Astrocyte (in vitro differentiated cells and primary cell): ENCODE measurements around the gene ZMYM4. TPM values are rescaled to one million over a fixed set of nuclear protein-coding genes. Genes with fewer than 3 reads are reported as not detected.

ENCODE experiments used
- DNase-seq: peaks from one replicate; pipeline ENCODE4 v3.0.0-alpha.2; 2010; ENCODE audit warnings: low read depth
- FAIRE-seq: peaks from 2 replicates; lab custom pipeline; 2011; peaks lifted over from hg19 to GRCh38; lab: Jason Lieb, UNC
- H2AFZ ChIP-seq: 2 replicates; pipeline ENCODE4 v1.6.0; 2012; ENCODE audit warnings: low read depth, low read length, inconsistent platforms
- H3K27ac ChIP-seq: 2 replicates; pipeline ENCODE4 v1.5.1; 2011; ENCODE audit warnings: low read depth, low read length, inconsistent platforms
- H3K27me3 ChIP-seq: 2 replicates; pipeline ENCODE4 v1.6.0; 2011; ENCODE audit warnings: low read length, inconsistent platforms; ENCODE audit not compliant: insufficient read depth
- H3K36me3 ChIP-seq: 2 replicates; pipeline ENCODE4 v1.5.1; 2011; ENCODE audit warnings: low read length, inconsistent platforms; ENCODE audit not compliant: insufficient read depth
- H3K4me1 ChIP-seq: 2 replicates; pipeline ENCODE4 v1.5.1; 2011; ENCODE audit warnings: low read length, inconsistent platforms; ENCODE audit not compliant: insufficient read depth
- H3K4me2 ChIP-seq: 2 replicates; pipeline ENCODE4 v1.6.0; 2012; ENCODE audit warnings: low read length, inconsistent platforms
- H3K4me3 ChIP-seq: 2 replicates; pipeline ENCODE4 v1.5.1; 2011; ENCODE audit warnings: low read depth, mild to moderate bottlenecking, low read length, inconsistent platforms; ENCODE audit not compliant: insufficient read depth
- H3K79me2 ChIP-seq: 2 replicates; pipeline ENCODE4 v1.6.0; 2012; ENCODE audit warnings: mild to moderate bottlenecking, low read length, inconsistent platforms; ENCODE audit not compliant: insufficient read depth
- H3K9ac ChIP-seq: 2 replicates; pipeline ENCODE4 v1.6.0; 2012; ENCODE audit warnings: mild to moderate bottlenecking, low read length, inconsistent platforms
- H3K9me3 ChIP-seq: 2 replicates; pipeline ENCODE4 v1.5.1; 2012; ENCODE audit warnings: low read depth, mild to moderate bottlenecking, low read length, inconsistent platforms; ENCODE audit not compliant: insufficient read depth
- H4K20me1 ChIP-seq: 2 replicates; pipeline ENCODE4 v1.6.0; 2012; ENCODE audit warnings: low read length, inconsistent platforms; ENCODE audit not compliant: insufficient read depth
- H3K27ac Mint-ChIP-seq: one replicate; pipeline ENCODE4 v1.8.0; 2021; ENCODE audit warnings: mild to moderate bottlenecking, mixed read lengths; ENCODE audit not compliant: unreplicated experiment
- H3K27me3 Mint-ChIP-seq: one replicate; pipeline ENCODE4 v1.8.0; 2021; ENCODE audit warnings: low read depth, mixed read lengths; ENCODE audit not compliant: unreplicated experiment
- H3K36me3 Mint-ChIP-seq: one replicate; pipeline ENCODE4 v1.8.0; 2021; ENCODE audit warnings: low read depth, mixed read lengths; ENCODE audit not compliant: unreplicated experiment
- H3K4me1 Mint-ChIP-seq: one replicate; pipeline ENCODE4 v1.8.0; 2021; ENCODE audit warnings: low read depth, mixed read lengths; ENCODE audit not compliant: unreplicated experiment
- H3K4me3 Mint-ChIP-seq: one replicate; pipeline ENCODE4 v1.8.0; 2021; ENCODE audit warnings: mild to moderate bottlenecking, moderate library complexity, mixed read lengths; ENCODE audit not compliant: unreplicated experiment
- H3K9me3 Mint-ChIP-seq: one replicate; pipeline ENCODE4 v1.8.0; 2021; ENCODE audit warnings: mild to moderate bottlenecking, mixed read lengths; ENCODE audit not compliant: unreplicated experiment
- CTCF ChIP-seq: IDR thresholded peaks from 2 replicates; pipeline ENCODE4 v1.5.1; 2011; ENCODE audit warnings: low read depth, mild to moderate bottlenecking, inconsistent platforms, low read length, moderate library complexity; ENCODE audit not compliant: insufficient read depth
- EZH2 ChIP-seq: IDR thresholded peaks from 2 replicates; pipeline ENCODE4 v1.6.1; 2012; ENCODE audit warnings: mild to moderate bottlenecking, low read length, inconsistent platforms; ENCODE audit not compliant: insufficient read depth
- total RNA-seq: library from RNA; stranded (reverse); gene quantifications from 2 replicates; pipeline ENCODE4 v1.2.1, GENCODE V29; 2021

ZMYM4 gene
- total RNA-seq, 1 donor from 2014 or later: 65.5 TPM

- peak overlapping the region; percentile 87 for H3K27ac Mint-ChIP-seq
- TF ChIP-seq EZH2: no peak
- TF ChIP-seq CTCF: no peak
- DNase-seq (no peak), FAIRE-seq (no peak)
- peak overlapping the region; percentile 85 for H3K27ac ChIP-seq
- H3K79me2 ChIP-seq: peaks cover 57% of the 10 kb centered on the region
- H3K9ac ChIP-seq: peak overlapping the region; percentile 95
- peak overlapping the region; percentile 77 for H3K4me3 ChIP-seq
- peaks cover 22% of the 10 kb centered on the region for H4K20me1 ChIP-seq
- H3K36me3 Mint-ChIP-seq: peaks cover 3% of the 10 kb centered on the region
- peak overlapping the region; percentile 51 for H2AFZ ChIP-seq
- H3K9me3 ChIP-seq: no peaks in the 10 kb centered on the region
- no peaks in the 10 kb centered on the region for H3K27me3 ChIP-seq
- H3K9me3 Mint-ChIP-seq: no peaks in the 10 kb centered on the region
- peaks cover 3% of the 10 kb centered on the region for H3K4me1 ChIP-seq
- H3K27me3 Mint-ChIP-seq: no peaks in the 10 kb centered on the region
- H3K4me2 ChIP-seq: peak overlapping the region; percentile 91
- H3K4me1 Mint-ChIP-seq: peaks cover 15% of the 10 kb centered on the region
- H3K4me3 Mint-ChIP-seq: peak overlapping the region; percentile 95
- H3K36me3 ChIP-seq: no peaks in the 10 kb centered on the region
These were observed 886 bp downstream of the ZMYM4 start for GRCh38 chr1:35269201-35269988.

GRCh38 chr1:35269989-35270289 lies 1.4 kb downstream of the ZMYM4 start:
- Histone ChIP-seq H2AFZ (no peak overlapping the region), H3K27me3 (no peaks in the 10 kb centered on the region), H3K27ac (no peak overlapping the region), H3K79me2 (peaks cover 63% of the 10 kb centered on the region), H3K4me2 (peak overlapping the region; percentile 91), H3K9ac (peak overlapping the region; percentile 95), H3K4me3 (peak overlapping the region; percentile 77), H3K9me3 (no peaks in the 10 kb centered on the region), H3K36me3 (no peaks in the 10 kb centered on the region), H4K20me1 (peaks cover 22% of the 10 kb centered on the region), H3K4me1 (peaks cover 3% of the 10 kb centered on the region)
- TF ChIP-seq CTCF (no peak), EZH2 (no peak)
- FAIRE-seq: no peak
- H3K4me3 Mint-ChIP-seq: peak overlapping the region; percentile 95
- no peaks in the 10 kb centered on the region for H3K9me3 Mint-ChIP-seq
- DNase-seq: no peak
- H3K4me1 Mint-ChIP-seq: peaks cover 10% of the 10 kb centered on the region
- H3K27ac Mint-ChIP-seq: no peak overlapping the region
- no peaks in the 10 kb centered on the region for H3K27me3 Mint-ChIP-seq
- peaks cover 3% of the 10 kb centered on the region for H3K36me3 Mint-ChIP-seq

DNA sequence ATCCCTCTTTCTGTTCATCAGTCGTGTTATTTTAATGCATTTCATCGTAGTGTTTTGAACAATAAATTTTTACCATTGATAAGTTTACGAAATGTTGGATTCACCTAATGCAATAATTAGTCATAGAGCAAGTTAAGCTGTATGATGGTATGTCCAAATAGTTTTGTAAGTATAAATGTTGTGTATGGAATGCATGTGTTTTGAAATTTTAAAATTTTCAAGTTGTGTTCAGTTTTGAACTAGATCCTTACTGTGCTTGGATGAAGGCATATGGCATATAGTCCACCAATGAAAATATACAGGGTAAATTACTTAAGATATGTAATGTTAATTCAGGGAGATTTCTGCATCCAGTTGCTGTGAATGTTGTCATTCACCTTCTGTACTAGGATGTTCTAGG lies 2.3 kb downstream of the ZMYM4 start:
- Histone ChIP-seq H3K9me3 (no peaks in the 10 kb centered on the region), H3K27ac (no peak overlapping the region), H2AFZ (no peak overlapping the region), H3K4me2 (peak overlapping the region; percentile 25), H3K9ac (no peak overlapping the region), H3K36me3 (no peaks in the 10 kb centered on the region), H3K4me1 (peaks cover 3% of the 10 kb centered on the region), H3K27me3 (no peaks in the 10 kb centered on the region), H3K4me3 (no peak overlapping the region), H4K20me1 (peaks cover 22% of the 10 kb centered on the region), H3K79me2 (peaks cover 72% of the 10 kb centered on the region)
- TF ChIP-seq CTCF (no peak), EZH2 (no peak)
- DNase-seq: no peak
- Mint-ChIP-seq H3K4me1 (peaks cover 3% of the 10 kb centered on the region), H3K27ac (no peak overlapping the region), H3K4me3 (peak overlapping the region; percentile 77), H3K36me3 (peaks cover 3% of the 10 kb centered on the region), H3K9me3 (no peaks in the 10 kb centered on the region), H3K27me3 (no peaks in the 10 kb centered on the region)
- no peak for FAIRE-seq
